ENCODE measurements around the gene SLC22A2.

SLC22A2 gene

GRCh38 chr6:160203522-160203921 lies 55.1 kb downstream of the SLC22A2 start:
- no peak for DNase-seq

GRCh38 chr6:160203076-160203475 lies 55.5 kb downstream of the SLC22A2 start:
- no peak for DNase-seq

- DNase-seq: no peak
These were observed 56.2 kb downstream of the SLC22A2 start for GRCh38 chr6:160202411-160202810.

GRCh38 chr6:160201061-160201460 lies 57.6 kb downstream of the SLC22A2 start:
- DNase-seq: no peak

GRCh38 chr6:160198606-160199211 lies 59.9 kb downstream of the SLC22A2 start:
- no peak for DNase-seq

GRCh38 chr6:160197662-160198061 lies 61.0 kb downstream of the SLC22A2 start:
- DNase-seq: no peak

- DNase-seq: no peak
These were observed 63.8 kb downstream of the SLC22A2 start for GRCh38 chr6:160194808-160195207.

GRCh38 chr6:160192840-160193239 lies 65.8 kb downstream of the SLC22A2 start:
- DNase-seq: no peak

- no peak for DNase-seq
These were observed 67.6 kb downstream of the SLC22A2 start for GRCh38 chr6:160190973-160191372.

GRCh38 chr6:160190081-160190480 lies 68.5 kb downstream of the SLC22A2 start:
- no peak for DNase-seq

- DNase-seq: peak; percentile 45
These were observed 69.8 kb downstream of the SLC22A2 start for GRCh38 chr6:160188773-160189172.

GRCh38 chr6:160180706-160181105 lies 77.9 kb downstream of the SLC22A2 start:
- no peak for DNase-seq

GRCh38 chr6:160178271-160178670 lies 80.3 kb downstream of the SLC22A2 start:
- no peak for DNase-seq

- peak; percentile 11 for DNase-seq
These were observed 81.4 kb downstream of the SLC22A2 start for GRCh38 chr6:160177220-160177619.

- DNase-seq: no peak
These were observed 83.9 kb downstream of the SLC22A2 start for GRCh38 chr6:160174681-160175080.

GRCh38 chr6:160173806-160174527 lies 84.7 kb downstream of the SLC22A2 start:
- DNase-seq: no peak

GRCh38 chr6:160172704-160173103 lies 85.9 kb downstream of the SLC22A2 start:
- DNase-seq: no peak

GRCh38 chr6:160170018-160170680 lies 88.5 kb downstream of the SLC22A2 start:
- no peak for DNase-seq

GRCh38 chr6:160167604-160168399 lies 90.8 kb downstream of the SLC22A2 start:
- no peak for DNase-seq
